IMR-90 (cell line): ENCODE results near the gene MLH1. TPM values are rescaled to one million over a fixed set of nuclear protein-coding genes. Genes with fewer than 3 reads are reported as not detected.

Source experiments
- ATAC-seq: fragments of 200-7000 bp; cut with Tn5 transposase; 2 replicates; pipeline ENCODE4 v1.9.1; 2020; ENCODE audit warnings: low read depth, mild to moderate bottlenecking, moderate library complexity
- Bru-seq: library from RNA; stranded (reverse); fragments of 400-500 nt; gene quantifications from one replicate; lab custom pipeline; 2021; lab: Mats Ljungman, UMichigan
- BruChase-seq, 2 experiments: library from RNA; stranded (reverse); fragments of 400-500 nt; gene quantifications; one replicate each; lab custom pipeline; 2021; lab: Mats Ljungman, UMichigan
- BruUV-seq: library from RNA; stranded (reverse); fragments of 400-500 nt; replicated peaks from 2 replicates; lab custom pipeline; 2021; lab: Mats Ljungman, UMichigan
- CTCF ChIA-PET: fragments of 300-600 bp; formaldehyde crosslinking; extraction: SDS; loops from one replicate; lab custom pipeline; 2021; ENCODE audit warnings: antibody characterized with exemption; lab: Yijun Ruan, JAX
- POLR2A ChIA-PET: fragments of 300-600 bp; sonication (Branson Sonifier 250); formaldehyde crosslinking; loops from one replicate; lab custom pipeline; 2022; ENCODE audit warnings: antibody characterized with exemption; ENCODE audit not compliant: unreplicated experiment; lab: Charles Lee
- DNase-seq: peaks from one replicate; pipeline ENCODE4 v3.0.0; 2013
- H2AFZ ChIP-seq: replicated peaks from 2 replicates; pipeline ENCODE3; 2013; ENCODE audit warnings: low read length, mild to moderate bottlenecking; ENCODE audit not compliant: poor library complexity
- H2AK5ac ChIP-seq: 2 replicates; pipeline ENCODE4 v1.6.1; 2013; ENCODE audit warnings: low read depth, low read length, inconsistent platforms
- H2AK9ac ChIP-seq: replicated peaks from 2 replicates; pipeline ENCODE3; 2013; ENCODE audit warnings: mild to moderate bottlenecking, low read depth, low read length, moderate library complexity; ENCODE audit not compliant: poor library complexity
- H2BK120ac ChIP-seq: 2 replicates; pipeline ENCODE4 v1.6.1; 2013; ENCODE audit warnings: low read depth, low read length, inconsistent platforms
- H2BK15ac ChIP-seq: 3 replicates; pipeline ENCODE4 v1.6.1; 2013; ENCODE audit warnings: low read depth, low read length, inconsistent platforms
- H2BK20ac ChIP-seq: 2 replicates; pipeline ENCODE4 v1.6.1; 2013; ENCODE audit warnings: low read depth, mild to moderate bottlenecking, inconsistent platforms, low read length, moderate library complexity
- H2BK5ac ChIP-seq: 2 replicates; pipeline ENCODE4 v1.6.1; 2013; ENCODE audit warnings: mild to moderate bottlenecking, low read depth, low read length, inconsistent platforms; ENCODE audit not compliant: poor library complexity, severe bottlenecking
- H3K14ac ChIP-seq: replicated peaks from 2 replicates; pipeline ENCODE4 v1.6.1; 2013; ENCODE audit warnings: low read depth, low read length, inconsistent platforms
- H3K18ac ChIP-seq: 2 replicates; pipeline ENCODE4 v1.6.1; 2013; ENCODE audit warnings: low read depth, low read length, control low read depth
- H3K23ac ChIP-seq: 2 replicates; pipeline ENCODE4 v1.6.1; 2013; ENCODE audit warnings: low read depth, low read length, inconsistent platforms
- H3K27ac ChIP-seq: 2 replicates; pipeline ENCODE4 v1.5.1; 2013; ENCODE audit warnings: mild to moderate bottlenecking, control low read depth, low read length; ENCODE audit not compliant: insufficient read depth
- H3K27me3 ChIP-seq: 2 replicates; pipeline ENCODE4 v1.6.1; 2013; ENCODE audit warnings: low read length; ENCODE audit not compliant: control insufficient read depth, insufficient read depth
- H3K36me3 ChIP-seq: 2 replicates; pipeline ENCODE4 v1.6.1; 2013; ENCODE audit warnings: low read length, mixed read lengths; ENCODE audit not compliant: control insufficient read depth, insufficient read depth
- H3K4ac ChIP-seq: 2 replicates; pipeline ENCODE4 v1.6.1; 2013; ENCODE audit warnings: low read depth, low read length, inconsistent platforms
- H3K4me1 ChIP-seq: 2 replicates; pipeline ENCODE4 v1.6.1; 2013; ENCODE audit warnings: low read length, mixed read lengths; ENCODE audit not compliant: control insufficient read depth, insufficient read depth
- H3K4me2 ChIP-seq: 2 replicates; pipeline ENCODE4 v1.6.1; 2013; ENCODE audit warnings: low read depth, mild to moderate bottlenecking, control low read depth, low read length, moderate library complexity
- H3K4me3 ChIP-seq: 2 replicates; pipeline ENCODE4 v1.5.1; 2013; ENCODE audit warnings: low read depth, mild to moderate bottlenecking, control low read depth, low read length, moderate library complexity; ENCODE audit not compliant: insufficient read depth
- H3K56ac ChIP-seq: 2 replicates; pipeline ENCODE4 v1.6.1; 2013; ENCODE audit warnings: low read length, inconsistent platforms; ENCODE audit not compliant: insufficient read depth; ENCODE audit errors: extremely low read depth
- H3K79me1 ChIP-seq, 2 experiments: 2 replicates each; pipeline ENCODE4 v1.6.1; 2013; ENCODE audit warnings: low read length in 2 of 2, inconsistent platforms in 1 of 2, low read depth in 1 of 2
- H3K9ac ChIP-seq: 2 replicates; pipeline ENCODE4 v1.6.1; 2013; ENCODE audit warnings: low read depth, low read length, control low read depth
- H3K9me1 ChIP-seq: 2 replicates; pipeline ENCODE4 v1.6.1; 2013; ENCODE audit warnings: low read length, inconsistent platforms; ENCODE audit not compliant: insufficient read depth
- H3K9me3 ChIP-seq: 2 replicates; pipeline ENCODE4 v1.6.1; 2013; ENCODE audit warnings: low read length; ENCODE audit not compliant: control insufficient read depth, insufficient read depth
- H4K20me1 ChIP-seq: 2 replicates; pipeline ENCODE4 v1.6.1; 2013; ENCODE audit warnings: low read length, inconsistent platforms; ENCODE audit not compliant: insufficient read depth
- H4K5ac ChIP-seq: 2 replicates; pipeline ENCODE4 v1.6.1; 2013; ENCODE audit warnings: mild to moderate bottlenecking, low read depth, low read length, control low read depth
- H4K8ac ChIP-seq, 2 experiments: 2 replicates each; pipeline ENCODE4 v1.6.1; 2013; ENCODE audit warnings: low read depth in 2 of 2, low read length in 2 of 2, control low read depth in 1 of 2, inconsistent platforms in 1 of 2
- H4K91ac ChIP-seq: 2 replicates; pipeline ENCODE4 v1.6.1; 2013; ENCODE audit warnings: low read depth, low read length, inconsistent platforms; ENCODE audit not compliant: insufficient read depth
- BHLHE40 ChIP-seq: fragments of 150-350 bp; IDR thresholded peaks from 2 replicates; pipeline ENCODE4 v1.6.1; 2016; ENCODE audit warnings: mild to moderate bottlenecking, low read depth, low read length
- CEBPB ChIP-seq: IDR thresholded peaks from 2 replicates; pipeline ENCODE4 v1.6.1; 2012; ENCODE audit warnings: low read depth, low read length, improper control_type of control experiment
- CHD1 ChIP-seq: IDR thresholded peaks from 2 replicates; pipeline ENCODE4 v1.6.1; 2012; ENCODE audit warnings: low read depth, low read length, improper control_type of control experiment
- CTCF ChIP-seq: conservative IDR thresholded peaks from 2 replicates; pipeline ENCODE4 v1.5.1; 2012; ENCODE audit warnings: mild to moderate bottlenecking, low read depth, low read length, improper control_type of control experiment
- MAZ ChIP-seq: IDR thresholded peaks from 2 replicates; pipeline ENCODE4 v1.6.1; 2012; ENCODE audit warnings: low read depth, mild to moderate bottlenecking, low read length, improper control_type of control experiment, moderate library complexity, borderline replicate concordance
- MXI1 ChIP-seq: IDR thresholded peaks from 2 replicates; pipeline ENCODE4 v1.6.1; 2012; ENCODE audit warnings: low read depth, mild to moderate bottlenecking, low read length, moderate library complexity, borderline replicate concordance
- NFE2L2 ChIP-seq: fragments of 150-350 bp; IDR thresholded peaks from 2 replicates; pipeline ENCODE4 v1.6.1; 2016; ENCODE audit warnings: low read depth, mild to moderate bottlenecking, low read length
- POLR2A ChIP-seq: IDR thresholded peaks from 2 replicates; pipeline ENCODE4 v1.6.1; 2012; ENCODE audit warnings: mild to moderate bottlenecking, low read depth, low read length
- RCOR1 ChIP-seq: IDR thresholded peaks from 2 replicates; pipeline ENCODE4 v1.6.1; 2012; ENCODE audit warnings: mild to moderate bottlenecking, low read length, improper control_type of control experiment; ENCODE audit not compliant: insufficient replicate concordance
- WGBS, 2 experiments: methylation state at CpG; one replicate each; pipeline versions ENCODE4 v1.1.5 to v1.1.7; 2013; ENCODE audit warnings: missing lambda C conversion rate in 2 of 2; ENCODE audit not compliant: insufficient read length in 1 of 2; ENCODE audit errors: extremely low coverage in 2 of 2; 5-methylcytosine and 5-hydroxymethylcytosine counted together
- dilution Hi-C: fragments of 300-500 bp; cut with HindIII; formaldehyde crosslinking; loops from one replicate; pipeline ENCODE4 v1.14.3; 2018; ENCODE audit warnings: low sequenced_read_pairs; ENCODE audit not compliant: unreplicated experiment
- in situ Hi-C: fragments of 300-500 bp; cut with MboI; formaldehyde crosslinking; loops from 3 replicates; pipeline ENCODE4 v1.14.3; 2019; ENCODE audit warnings: low sequenced_read_pairs, inconsistent platforms, mixed read lengths
- intact Hi-C: fragments of 100-400 bp; cut with micrococcal nuclease; formaldehyde crosslinking; loops from 2 replicates; pipeline ENCODE4 v1.10.0; 2022
- long read RNA-seq: library from polyadenylated mRNA; unstranded; transcript quantifications from one replicate; pipeline ENCODE4 v2.0.0, GENCODE V29; 2021; ENCODE audit not compliant: unreplicated experiment
- polyA plus RNA-seq, 3 experiments: library from polyadenylated mRNA; depleted of rRNA; stranded (reverse); fragments of >200 nt; gene quantifications; 2 replicates each; pipeline ENCODE4 v1.2.3, GENCODE V29; 2012; ENCODE audit warnings: low replicate concordance in 1 of 3
- total RNA-seq: library from RNA; depleted of rRNA; stranded (reverse); fragments of >200 nt; gene quantifications from 2 replicates; pipeline ENCODE4 v1.2.3, GENCODE V29; 2012; rRNA removed
- TF ChIP-seq, protein P1 (sequence below): fragments of 150-350 bp; IDR thresholded peaks from 2 replicates; pipeline ENCODE4 v1.6.1; 2016; ENCODE audit warnings: low read depth, mild to moderate bottlenecking, low read length, moderate library complexity, borderline replicate concordance

The MLH1 gene
- total RNA-seq (46.7 and 54.1 TPM in 2 replicates), polyA plus RNA-seq (2012; rRNA removed) (30.2 and 34.5 TPM in 2 replicates), Bru-seq, nascent RNA (percentile 76 among the genes with signal in this experiment), BruChase-seq, experiment 1, labeled RNA remaining after a 6-hour chase (percentile 72 among the genes with signal in this experiment), BruChase-seq, experiment 2, labeled RNA remaining after a 2-hour chase (percentile 70 among the genes with signal in this experiment)
- 6.9 and 18.5 TPM in 2 replicates for polyA plus RNA-seq (2012; cell fraction: cytosol; rRNA removed)
- 8.5 and 22.8 TPM in 2 replicates for polyA plus RNA-seq (2012; cell fraction: nucleus; rRNA removed; ENCODE audit: low replicate concordance)
- long read RNA-seq, transcript MLH1-201 (19 exons, 2,752 nt), result major isoform, 18 of 37 reads
- long read RNA-seq, partial matches to known transcripts, result 3 of 37 reads
- long read RNA-seq, other reads (novel, unspliced or antisense), result 16 of 37 reads

DNA sequence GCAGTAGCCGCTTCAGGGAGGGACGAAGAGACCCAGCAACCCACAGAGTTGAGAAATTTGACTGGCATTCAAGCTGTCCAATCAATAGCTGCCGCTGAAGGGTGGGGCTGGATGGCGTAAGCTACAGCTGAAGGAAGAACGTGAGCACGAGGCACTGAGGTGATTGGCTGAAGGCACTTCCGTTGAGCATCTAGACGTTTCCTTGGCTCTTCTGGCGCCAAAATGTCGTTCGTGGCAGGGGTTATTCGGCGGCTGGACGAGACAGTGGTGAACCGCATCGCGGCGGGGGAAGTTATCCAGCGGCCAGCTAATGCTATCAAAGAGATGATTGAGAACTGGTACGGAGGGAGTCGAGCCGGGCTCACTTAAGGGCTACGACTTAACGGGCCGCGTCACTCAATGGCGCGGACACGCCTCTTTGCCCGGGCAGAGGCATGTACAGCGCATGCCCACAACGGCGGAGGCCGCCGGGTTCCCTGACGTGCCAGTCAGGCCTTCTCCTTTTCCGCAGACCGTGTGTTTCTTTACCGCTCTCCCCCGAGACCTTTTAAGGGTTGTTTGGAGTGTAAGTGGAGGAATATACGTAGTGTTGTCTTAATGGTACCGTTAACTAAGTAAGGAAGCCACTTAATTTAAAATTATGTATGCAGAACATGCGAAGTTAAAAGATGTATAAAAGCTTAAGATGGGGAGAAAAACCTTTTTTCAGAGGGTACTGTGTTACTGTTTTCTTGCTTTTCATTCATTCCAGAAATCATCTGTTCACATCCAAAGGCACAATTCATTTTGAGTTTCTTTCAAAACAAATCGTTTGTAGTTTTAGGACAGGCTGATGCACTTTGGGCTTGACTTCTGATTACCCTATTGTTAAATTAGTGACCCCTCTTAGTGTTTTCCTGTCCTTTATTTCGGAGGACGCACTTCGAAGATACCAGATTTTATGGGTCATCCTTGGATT is at the start of gene MLH1:
MLH1 (plus strand) TSS at position 193 of the 958 bp plus-strand sequence; CDS start at position 223, 30 bp downstream.
- peaks cover 17% of the 10 kb centered on the region; the same call in 1 of the 2 replicates for H4K20me1 ChIP-seq
- peak within 1 kb of the TSS; percentile 90 for H4K91ac ChIP-seq
- peak within 1 kb of the TSS; percentile 99 for H3K23ac ChIP-seq
- in situ Hi-C loops (no loop called here), intact Hi-C loops (loop anchor here (2.0 kb wide), 1 partner anchor 265 kb away; no protein-coding TSS in a partner anchor), dilution Hi-C loops (no loop called here)
- TSS peak; percentile 82 for BruUV-seq
- ATAC-seq, result peak; percentile 91
- peaks cover 0 to 37% of the 10 kb centered on the region in 2 experiments; a peak in 2 of 4 replicates for H3K79me1 ChIP-seq
- peak within 1 kb of the TSS; percentile 82 for H4K5ac ChIP-seq
- H3K4me2 ChIP-seq, result peak within 1 kb of the TSS; percentile 93
- peaks cover 3% of the 10 kb centered on the region; the same call in 1 of the 2 replicates for H3K4me1 ChIP-seq
- no peaks in the 10 kb centered on the region for H3K9me3 ChIP-seq
- no peaks in the 10 kb centered on the region for H3K27me3 ChIP-seq
- H2AK9ac ChIP-seq, result peak within 1 kb of the TSS; percentile 97
- ChIA-PET CTCF (interaction anchor here (0.6 kb wide), 1 partner anchor 253 kb away, joined by 3 read pairs; no protein-coding TSS in a partner anchor), POLR2A (interaction anchor here (0.5 to 1.2 kb wide), 4 partner anchors 19 to 255 kb away, joined by 3 to 10 read pairs (median 3); no protein-coding TSS in a partner anchor)
- H2BK5ac ChIP-seq, result peak within 1 kb of the TSS; percentile 90
- H2AFZ ChIP-seq, result peak within 1 kb of the TSS; percentile 96
- DNase-seq, result peak; percentile 100
- peak within 1 kb of the TSS; percentile 65 for H3K18ac ChIP-seq
- peak within 1 kb of the TSS; percentile 87 for H3K4ac ChIP-seq
- H3K36me3 ChIP-seq, result peaks cover 3% of the 10 kb centered on the region
- peak within 1 kb of the TSS; percentile 89 for H2BK120ac ChIP-seq
- H3K14ac ChIP-seq, result peak within 1 kb of the TSS; percentile 97
- peak within 1 kb of the TSS; percentile 82 for H2AK5ac ChIP-seq
- H3K56ac ChIP-seq, result peak within 1 kb of the TSS; percentile 92
- 1% methylated on average over 29 of the region's 47 CpGs; no CpG with 5 or more reads in 1 of the 2 experiments for WGBS, 2 experiments
- peak within 1 kb of the TSS; percentile 63 for H3K4me3 ChIP-seq
- peak within 1 kb of the TSS; percentile 75; the same call in 1 of the 3 replicates for H2BK15ac ChIP-seq
- H4K8ac ChIP-seq, result peak within 1 kb of the TSS; percentile 36 to 94
- peak within 1 kb of the TSS; percentile 90 for H3K27ac ChIP-seq
- H3K9me1 ChIP-seq, result no peaks in the 10 kb centered on the region
- H2BK20ac ChIP-seq, result peak within 1 kb of the TSS; percentile 44
- H3K9ac ChIP-seq, result peak within 1 kb of the TSS; percentile 87
- TF ChIP-seq CHD1 (peak; percentile 34; the same call in 1 of the 2 replicates), CEBPB (peak; percentile 97), POLR2A (peak; percentile 89), NFE2L2 (no peak), MAZ (no peak; the same call in 1 of the 2 replicates), RCOR1 (no peak), CTCF (no peak), BHLHE40 (peak; percentile 98), MXI1 (peak; percentile 84; the same call in 1 of the 2 replicates)
- TF ChIP-seq, protein P1, sequence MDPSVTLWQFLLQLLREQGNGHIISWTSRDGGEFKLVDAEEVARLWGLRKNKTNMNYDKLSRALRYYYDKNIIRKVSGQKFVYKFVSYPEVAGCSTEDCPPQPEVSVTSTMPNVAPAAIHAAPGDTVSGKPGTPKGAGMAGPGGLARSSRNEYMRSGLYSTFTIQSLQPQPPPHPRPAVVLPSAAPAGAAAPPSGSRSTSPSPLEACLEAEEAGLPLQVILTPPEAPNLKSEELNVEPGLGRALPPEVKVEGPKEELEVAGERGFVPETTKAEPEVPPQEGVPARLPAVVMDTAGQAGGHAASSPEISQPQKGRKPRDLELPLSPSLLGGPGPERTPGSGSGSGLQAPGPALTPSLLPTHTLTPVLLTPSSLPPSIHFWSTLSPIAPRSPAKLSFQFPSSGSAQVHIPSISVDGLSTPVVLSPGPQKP, result no peak
